DND-41 (cell line): ENCODE results near the gene SULT1A2.

ENCODE experiments used
- ATAC-seq: fragments of 200-7000 bp; cut with Tn5 transposase; 3 replicates; pipeline ENCODE4 v1.9.1; 2021; ENCODE audit warnings: low read depth; ENCODE audit not compliant: insufficient read depth
- DNase-seq: peaks from one replicate; pipeline ENCODE4 v3.0.0-alpha.2; 2020
- H2AFZ ChIP-seq: 2 replicates; pipeline ENCODE4 v1.6.0; 2012; ENCODE audit warnings: low read depth, low read length
- H3K27ac ChIP-seq: 2 replicates; pipeline ENCODE4 v1.5.1; 2012; ENCODE audit warnings: low read length, inconsistent platforms
- H3K27me3 ChIP-seq: fragments of 200-600 bp; sonication (generic); 2 replicates; pipeline ENCODE4 v1.6.0; 2012; ENCODE audit warnings: low read length, mild to moderate bottlenecking, inconsistent platforms; ENCODE audit not compliant: insufficient read depth, poor library complexity
- H3K36me3 ChIP-seq: 2 replicates; pipeline ENCODE4 v1.5.1; 2012; ENCODE audit warnings: low read length, inconsistent platforms; ENCODE audit not compliant: insufficient read depth
- H3K4me1 ChIP-seq: 2 replicates; pipeline ENCODE4 v1.5.1; 2012; ENCODE audit warnings: mild to moderate bottlenecking, low read length; ENCODE audit not compliant: insufficient read depth
- H3K4me2 ChIP-seq: 2 replicates; pipeline ENCODE4 v1.6.0; 2012; ENCODE audit warnings: mild to moderate bottlenecking, moderate library complexity, low read length, inconsistent platforms; ENCODE audit not compliant: insufficient read depth
- H3K4me3 ChIP-seq, 2 experiments: fragments of 200-600 bp in 1 of 2; shearing (Covaris generic) in 1 of 2; 2 replicates each; pipeline ENCODE4 v1.5.1; 2012 to 2016; ENCODE audit warnings: inconsistent platforms in 2 of 2, low read length in 2 of 2, mild to moderate bottlenecking in 2 of 2, low read depth in 1 of 2, moderate library complexity in 1 of 2
- H3K79me2 ChIP-seq: 2 replicates; pipeline ENCODE4 v1.6.0; 2012; ENCODE audit warnings: low read length, inconsistent platforms; ENCODE audit not compliant: insufficient read depth
- H3K9ac ChIP-seq: 2 replicates; pipeline ENCODE4 v1.6.0; 2012; ENCODE audit warnings: low read depth, mild to moderate bottlenecking, inconsistent platforms, low read length, moderate library complexity
- H3K9me3 ChIP-seq: 2 replicates; pipeline ENCODE4 v1.5.1; 2012; ENCODE audit warnings: low read length, moderate library complexity, mild to moderate bottlenecking, inconsistent platforms; ENCODE audit not compliant: insufficient read depth, severe bottlenecking
- H4K20me1 ChIP-seq: 2 replicates; pipeline ENCODE4 v1.6.0; 2012; ENCODE audit warnings: low read length; ENCODE audit not compliant: insufficient read depth
- CTCF ChIP-seq: IDR thresholded peaks from 2 replicates; pipeline ENCODE4 v1.5.1; 2012; ENCODE audit warnings: borderline replicate concordance, low read length, moderate library complexity, mild to moderate bottlenecking; ENCODE audit not compliant: poor library complexity, severe bottlenecking; ENCODE audit errors: extremely low read depth
- EZH2 ChIP-seq: IDR thresholded peaks from 3 replicates; pipeline ENCODE4 v1.6.1; 2012; ENCODE audit warnings: borderline replicate concordance, low read depth, mild to moderate bottlenecking, moderate library complexity, low read length, inconsistent platforms; ENCODE audit not compliant: severe bottlenecking

SULT1A2 gene

GRCh38 chr16:28589930-28590329 is 6.9 kb downstream of the SULT1A2 start:
- no peak for TF ChIP-seq EZH2
- TF ChIP-seq CTCF = no peak
- no peak overlapping the region for H3K4me3 ChIP-seq
- no peaks in the 10 kb centered on the region for H3K4me1 ChIP-seq
- H3K9ac ChIP-seq = no peak overlapping the region
- no peak overlapping the region for H3K27ac ChIP-seq
- no peak overlapping the region for H2AFZ ChIP-seq
- DNase-seq = no peak
- peaks cover 55% of the 10 kb centered on the region for H3K36me3 ChIP-seq
- H4K20me1 ChIP-seq = no peaks in the 10 kb centered on the region
- no peaks in the 10 kb centered on the region for H3K27me3 ChIP-seq
- H3K4me2 ChIP-seq = no peak overlapping the region
- no peaks in the 10 kb centered on the region for H3K79me2 ChIP-seq
- no peak for ATAC-seq
- no peaks in the 10 kb centered on the region for H3K9me3 ChIP-seq

- no peak for TF ChIP-seq CTCF
- TF ChIP-seq EZH2 = no peak
- no peaks in the 10 kb centered on the region for H4K20me1 ChIP-seq
- H3K27me3 ChIP-seq = no peaks in the 10 kb centered on the region
- no peak for ATAC-seq
- H2AFZ ChIP-seq = no peak overlapping the region
- H3K4me2 ChIP-seq = no peak overlapping the region
- H3K27ac ChIP-seq = no peak overlapping the region
- peaks cover 58% of the 10 kb centered on the region for H3K36me3 ChIP-seq
- H3K4me3 ChIP-seq = no peak overlapping the region
- H3K9me3 ChIP-seq = no peaks in the 10 kb centered on the region
- H3K9ac ChIP-seq = no peak overlapping the region
- H3K79me2 ChIP-seq = no peaks in the 10 kb centered on the region
- H3K4me1 ChIP-seq = no peaks in the 10 kb centered on the region
- no peak for DNase-seq
Observed at GRCh38 chr16:28589069-28589468, 7.8 kb downstream of the SULT1A2 start.

GRCh38 chr16:28587386-28587785 is 9.5 kb downstream of the SULT1A2 start:
- no peak overlapping the region for H3K9ac ChIP-seq
- no peak for ATAC-seq
- no peaks in the 10 kb centered on the region for H4K20me1 ChIP-seq
- H3K36me3 ChIP-seq = peaks cover 66% of the 10 kb centered on the region
- no peaks in the 10 kb centered on the region for H3K27me3 ChIP-seq
- no peaks in the 10 kb centered on the region for H3K79me2 ChIP-seq
- no peak overlapping the region for H3K4me3 ChIP-seq
- H3K27ac ChIP-seq = no peak overlapping the region
- H3K4me1 ChIP-seq = no peaks in the 10 kb centered on the region
- H3K4me2 ChIP-seq = no peak overlapping the region
- TF ChIP-seq EZH2 (no peak), CTCF (no peak)
- DNase-seq = no peak
- H3K9me3 ChIP-seq = no peaks in the 10 kb centered on the region
- no peak overlapping the region for H2AFZ ChIP-seq

- Histone ChIP-seq H3K9me3 (no peaks in the 10 kb centered on the region), H3K27me3 (no peaks in the 10 kb centered on the region), H3K4me2 (no peak overlapping the region), H3K79me2 (no peaks in the 10 kb centered on the region), H4K20me1 (no peaks in the 10 kb centered on the region), H3K9ac (no peak overlapping the region), H3K36me3 (peaks cover 72% of the 10 kb centered on the region), H3K27ac (no peak overlapping the region), H3K4me1 (no peaks in the 10 kb centered on the region), H2AFZ (no peak overlapping the region), H3K4me3 (no peak overlapping the region)
- DNase-seq (no peak), ATAC-seq (no peak)
- TF ChIP-seq EZH2 (no peak), CTCF (no peak)
Observed at GRCh38 chr16:28586466-28586865, 10.4 kb downstream of the SULT1A2 start.
